ENCODE results near the gene PRLH. TPM values are rescaled to one million over a fixed set of nuclear protein-coding genes. Genes with fewer than 3 reads are reported as not detected.

Gene PRLH
- total RNA-seq, 1 donor from 2014 or later: not detected

GRCh38 chr2:237535385-237536082, 30.8 kb upstream of the PRLH start:
- H3K27me3 Mint-ChIP-seq (ENCODE audit: unreplicated experiment): peaks cover 7% of the 10 kb centered on the region
- H3K4me3 Mint-ChIP-seq (ENCODE audit: unreplicated experiment): no peak overlapping the region
- TF ChIP-seq CTCF (IDR thresholded peaks at IDR 0.05; ENCODE audit: partially characterized antibody, unreplicated experiment): no peak
- DNase-seq: no peak
- no peaks in the 10 kb centered on the region for H3K36me3 Mint-ChIP-seq (ENCODE audit: unreplicated experiment)
- peaks cover 34% of the 10 kb centered on the region for H3K4me1 Mint-ChIP-seq (ENCODE audit: low read depth, unreplicated experiment)
- peaks cover 6% of the 10 kb centered on the region for H3K9me3 Mint-ChIP-seq (ENCODE audit: unreplicated experiment)
- H3K27ac Mint-ChIP-seq (ENCODE audit: unreplicated experiment): no peak overlapping the region

GRCh38 chr2:237536083-237536415, 30.3 kb upstream of the PRLH start:
- H3K27me3 Mint-ChIP-seq (ENCODE audit: unreplicated experiment): peaks cover 11% of the 10 kb centered on the region
- no peak overlapping the region for H3K4me3 Mint-ChIP-seq (ENCODE audit: unreplicated experiment)
- H3K27ac Mint-ChIP-seq (ENCODE audit: unreplicated experiment): no peak overlapping the region
- H3K9me3 Mint-ChIP-seq (ENCODE audit: unreplicated experiment): peaks cover 7% of the 10 kb centered on the region
- peaks cover 36% of the 10 kb centered on the region for H3K4me1 Mint-ChIP-seq (ENCODE audit: low read depth, unreplicated experiment)
- no peaks in the 10 kb centered on the region for H3K36me3 Mint-ChIP-seq (ENCODE audit: unreplicated experiment)
- no peak for DNase-seq
- no peak for TF ChIP-seq CTCF (IDR thresholded peaks at IDR 0.05; ENCODE audit: partially characterized antibody, unreplicated experiment)

- Mint-ChIP-seq H3K4me1 (ENCODE audit: low read depth, unreplicated experiment) (peaks cover 40% of the 10 kb centered on the region), H3K9me3 (ENCODE audit: unreplicated experiment) (peaks cover 11% of the 10 kb centered on the region), H3K4me3 (ENCODE audit: unreplicated experiment) (no peak overlapping the region), H3K27me3 (ENCODE audit: unreplicated experiment) (peaks cover 12% of the 10 kb centered on the region), H3K27ac (ENCODE audit: unreplicated experiment) (no peak overlapping the region), H3K36me3 (ENCODE audit: unreplicated experiment) (peaks cover 2% of the 10 kb centered on the region)
- no peak for TF ChIP-seq CTCF (IDR thresholded peaks at IDR 0.05; ENCODE audit: partially characterized antibody, unreplicated experiment)
- DNase-seq: no peak
Observed at GRCh38 chr2:237536617-237537016, 29.8 kb upstream of the PRLH start.

GRCh38 chr2:237538001-237538720, 28.2 kb upstream of the PRLH start:
- Mint-ChIP-seq H3K4me1 (ENCODE audit: low read depth, unreplicated experiment) (peaks cover 34% of the 10 kb centered on the region), H3K4me3 (ENCODE audit: unreplicated experiment) (peak overlapping the region; percentile 52), H3K9me3 (ENCODE audit: unreplicated experiment) (peaks cover 10% of the 10 kb centered on the region), H3K27ac (ENCODE audit: unreplicated experiment) (peak overlapping the region; percentile 20), H3K36me3 (ENCODE audit: unreplicated experiment) (peaks cover 4% of the 10 kb centered on the region), H3K27me3 (ENCODE audit: unreplicated experiment) (peaks cover 13% of the 10 kb centered on the region)
- DNase-seq: no peak
- no peak for TF ChIP-seq CTCF (IDR thresholded peaks at IDR 0.05; ENCODE audit: partially characterized antibody, unreplicated experiment)

GRCh38 chr2:237538901-237539300, 27.5 kb upstream of the PRLH start:
- peaks cover 13% of the 10 kb centered on the region for H3K27me3 Mint-ChIP-seq (ENCODE audit: unreplicated experiment)
- peaks cover 10% of the 10 kb centered on the region for H3K9me3 Mint-ChIP-seq (ENCODE audit: unreplicated experiment)
- H3K27ac Mint-ChIP-seq (ENCODE audit: unreplicated experiment): no peak overlapping the region
- H3K4me3 Mint-ChIP-seq (ENCODE audit: unreplicated experiment): no peak overlapping the region
- DNase-seq: no peak
- TF ChIP-seq CTCF (IDR thresholded peaks at IDR 0.05; ENCODE audit: partially characterized antibody, unreplicated experiment): no peak
- peaks cover 4% of the 10 kb centered on the region for H3K36me3 Mint-ChIP-seq (ENCODE audit: unreplicated experiment)
- peaks cover 34% of the 10 kb centered on the region for H3K4me1 Mint-ChIP-seq (ENCODE audit: low read depth, unreplicated experiment)

Measured in glutamatergic neuron (in vitro differentiated cells).